K562 (cell line): ENCODE measurements around the gene GREB1. TPM values are rescaled to one million over a fixed set of nuclear protein-coding genes. Genes with fewer than 3 reads are reported as not detected.

Experiments used
- ATAC-seq: fragments of 200-7000 bp; cut with Tn5 transposase; 3 replicates; pipeline ENCODE4 v1.9.1; 2020; ENCODE audit warnings: moderate library complexity
- BruUV-seq: library from RNA; stranded (reverse); fragments of 400-500 nt; replicated peaks from 2 replicates; lab custom pipeline; 2021; lab: Mats Ljungman, UMichigan
- CTCF ChIA-PET: fragments of 300-600 bp; formaldehyde crosslinking; extraction: SDS; loops from one replicate; lab custom pipeline; 2021; ENCODE audit warnings: low intra/inter-chr PET ratio; lab: Yijun Ruan, JAX
- POLR2A ChIA-PET: fragments of 300-600, 350-650 bp; sonication (Branson Sonifier 250); formaldehyde crosslinking; extraction: SDS; loops from one replicate; lab custom pipeline; 2021; ENCODE audit warnings: antibody characterized with exemption, inconsistent platforms; lab: Yijun Ruan, JAX
- DNase-seq, 4 experiments: peaks; one replicate each; pipeline versions ENCODE4 v3.0.0 to v3.0.0-alpha.2; 2011 to 2018; ENCODE audit warnings: low spot score in 3 of 4, mixed read lengths in 3 of 4; ENCODE audit errors: extremely low read depth in 1 of 4
- FAIRE-seq: peaks from 2 replicates; lab custom pipeline; 2011; peaks lifted over from hg19 to GRCh38; lab: Jason Lieb, UNC
- H2AFZ ChIP-seq: 2 replicates; pipeline ENCODE4 v1.6.0; 2011; ENCODE audit warnings: low read depth, low read length, control low read depth, inconsistent platforms
- H3K27ac ChIP-seq: fragments of 200-600 bp; 3 replicates; pipeline ENCODE4 v1.8.0; 2011; ENCODE audit warnings: low read depth, mild to moderate bottlenecking, control low read depth, inconsistent platforms, low read length, moderate library complexity, mixed read lengths; ENCODE audit errors: extremely low read depth
- H3K27me3 ChIP-seq, 2 experiments: fragments of 300-600 bp in 1 of 2; 2 replicates in 1 of 2; 3 replicates in 1 of 2; pipeline versions ENCODE4 v1.6.0 to v1.8.0; 2011; ENCODE audit warnings: inconsistent platforms in 2 of 2, low read length in 2 of 2, mild to moderate bottlenecking in 1 of 2, mixed read lengths in 1 of 2, moderate library complexity in 1 of 2; ENCODE audit not compliant: control insufficient read depth in 2 of 2, insufficient read depth in 2 of 2
- H3K36me3 ChIP-seq: fragments of 300-600 bp; 3 replicates; pipeline ENCODE4 v1.8.0; 2011; ENCODE audit warnings: mild to moderate bottlenecking, low read length, inconsistent platforms; ENCODE audit not compliant: control insufficient read depth, insufficient read depth
- H3K4me1 ChIP-seq, 2 experiments: fragments of 200-600 bp in 1 of 2; replicated peaks in 1 of 2; 2 replicates in 1 of 2; 3 replicates in 1 of 2; pipeline versions ENCODE4 v1.5.1 to v1.8.0; 2011; ENCODE audit warnings: inconsistent platforms in 2 of 2, low read length in 2 of 2, mild to moderate bottlenecking in 1 of 2, mixed read lengths in 1 of 2, moderate library complexity in 1 of 2; ENCODE audit not compliant: control insufficient read depth in 2 of 2, insufficient read depth in 2 of 2
- H3K4me2 ChIP-seq: 2 replicates; pipeline ENCODE4 v1.6.1; 2011; ENCODE audit warnings: low read length, control low read depth, inconsistent platforms, mixed read lengths; ENCODE audit not compliant: insufficient read depth
- H3K4me3 ChIP-seq: fragments of 200-600 bp; sonication (generic), shearing (Covaris generic); 2 replicates; pipeline ENCODE4 v1.5.1; 2016; ENCODE audit warnings: control low read depth, inconsistent platforms
- H3K79me2 ChIP-seq: fragments of 200-600 bp; 3 replicates; pipeline ENCODE4 v1.8.0; 2011; ENCODE audit warnings: low read length, inconsistent platforms; ENCODE audit not compliant: control insufficient read depth, insufficient read depth
- H3K9ac ChIP-seq, 2 experiments: 2 replicates each; pipeline versions ENCODE4 v1.6.0 to v1.6.1; 2011; ENCODE audit warnings: low read depth in 2 of 2, low read length in 2 of 2, control low read depth in 1 of 2, inconsistent platforms in 1 of 2, mild to moderate bottlenecking in 1 of 2, mixed read lengths in 1 of 2; ENCODE audit not compliant: insufficient read depth in 1 of 2
- H3K9me1 ChIP-seq: one replicate; pipeline ENCODE4 v1.6.0; 2011; ENCODE audit warnings: inconsistent platforms, mild to moderate bottlenecking, low read length, moderate library complexity; ENCODE audit not compliant: control insufficient read depth, insufficient read depth
- H3K9me3 ChIP-seq: replicated peaks from 2 replicates; pipeline ENCODE4 v1.5.1; 2011; ENCODE audit warnings: low read depth, low read length, inconsistent platforms; ENCODE audit not compliant: control insufficient read depth, insufficient read depth
- H4K20me1 ChIP-seq: replicated peaks from 2 replicates; pipeline ENCODE4 v1.6.1; 2011; ENCODE audit warnings: low read length, inconsistent platforms, mixed read lengths; ENCODE audit not compliant: control insufficient read depth, insufficient read depth
- ADNP ChIP-seq: fragments of 200-800 bp; sonication (Bioruptor generic); IDR thresholded peaks from 2 replicates; pipeline ENCODE4 v1.6.1; 2016; ENCODE audit warnings: missing genetic modification characterization, missing compliant biosample characterization
- BCOR ChIP-seq: fragments of 450-650 bp; IDR thresholded peaks from 2 replicates; pipeline ENCODE4 v1.6.1; 2016
- BDP1 ChIP-seq: IDR thresholded peaks from 3 replicates; pipeline ENCODE4 v1.6.1; 2011; ENCODE audit not compliant: insufficient read length, insufficient read depth
- GTF3C2 ChIP-seq: IDR thresholded peaks from 3 replicates; pipeline ENCODE4 v1.6.1; 2011; ENCODE audit warnings: borderline replicate concordance, mild to moderate bottlenecking, moderate library complexity; ENCODE audit not compliant: insufficient read length; ENCODE audit errors: extremely low read depth
- NFIC ChIP-seq: fragments of 450-650 bp; IDR thresholded peaks from 2 replicates; pipeline ENCODE4 v1.6.1; 2017; ENCODE audit warnings: mild to moderate bottlenecking, inconsistent platforms
- POLR2H ChIP-seq: IDR thresholded peaks from 2 replicates; pipeline ENCODE4 v1.6.1; 2016; ENCODE audit warnings: missing genetic modification characterization, low read depth, mild to moderate bottlenecking, control low read depth, missing compliant biosample characterization, moderate library complexity
- POLR3A ChIP-seq: IDR thresholded peaks from 2 replicates; pipeline ENCODE4 v1.6.1; 2011; ENCODE audit warnings: borderline replicate concordance, mild to moderate bottlenecking, moderate library complexity; ENCODE audit not compliant: insufficient read length, insufficient read depth; ENCODE audit errors: extremely low read depth
- RBM25 ChIP-seq: fragments of 200-400 bp; formaldehyde crosslinking; IDR thresholded peaks from 2 replicates; pipeline ENCODE4 v1.6.1; 2018; ENCODE audit warnings: low read length, low read depth, moderate library complexity; ENCODE audit not compliant: severe bottlenecking
- SIX5 ChIP-seq, 2 experiments: IDR thresholded peaks; 2 replicates each; pipeline ENCODE4 v1.6.1; 2011; ENCODE audit warnings: low read length in 2 of 2, borderline replicate concordance in 1 of 2, low read depth in 1 of 2, mild to moderate bottlenecking in 1 of 2, moderate library complexity in 1 of 2; ENCODE audit not compliant: insufficient read depth in 1 of 2
- TBP ChIP-seq: optimal IDR thresholded peaks from 2 replicates; pipeline ENCODE3; 2011; ENCODE audit warnings: low read depth, low read length, improper control_type of control experiment
- ZNF175 ChIP-seq: fragments of 200-800 bp; sonication (Bioruptor generic); IDR thresholded peaks from 2 replicates; pipeline ENCODE4 v1.6.1; 2016; ENCODE audit warnings: low read depth, mild to moderate bottlenecking, missing genetic modification characterization, missing compliant biosample characterization
- ZNF76 ChIP-seq: fragments of 250-450 bp; sonication (Bioruptor Pico); IDR thresholded peaks from 2 replicates; pipeline ENCODE4 v1.4.0; 2020; ENCODE audit warnings: mild to moderate bottlenecking, moderate library complexity, borderline replicate concordance
- WGBS: fragments of 100-300 bp; shearing (Covaris generic); methylation state at CpG from one replicate; pipeline ENCODE4 v1.1.6; 2016; ENCODE audit warnings: low coverage, mixed read lengths; ENCODE audit not compliant: insufficient coverage; ENCODE audit errors: missing lambda C conversion rate; 5-methylcytosine and 5-hydroxymethylcytosine counted together
- in situ Hi-C: fragments of 300-500 bp; cut with MboI; formaldehyde crosslinking; loops from 4 replicates; pipeline ENCODE4 v1.15.0; 2018; ENCODE audit warnings: inconsistent platforms, mixed read lengths
- intact Hi-C: fragments of 100-400 bp; cut with micrococcal nuclease; formaldehyde crosslinking; loops from 2 replicates; pipeline ENCODE4 v1.14.2; 2022
- polyA plus RNA-seq, 8 experiments: library from polyadenylated mRNA; depleted of rRNA in 4 of 8; stranded (reverse) in 5 of 8; unstranded in 3 of 8; fragments of >200 nt; fragmentation: Nextera tagmentation in 2 of 8; fragmentation: Illumina TruSeq in 1 of 8; extraction: Ambion mirVana in 2 of 8; extraction: Trizol in 1 of 8; gene quantifications; 2 replicates each; pipeline versions ENCODE4 v1.2.1 to v1.2.3, GENCODE V29; 2011 to 2014; ENCODE audit warnings: inconsistent platforms in 1 of 8, missing spikeins in 1 of 8
- total RNA-seq, 7 experiments: library from RNA; depleted of rRNA in 6 of 7; stranded (reverse); fragments of >200 nt in 6 of 7; fragmentation: Illumina TruSeq in 2 of 7; extraction: Trizol in 2 of 7; gene quantifications; 2 replicates each; pipeline versions ENCODE4 v1.2.1 to v1.2.3, GENCODE V29; 2011 to 2021; ENCODE audit warnings: low replicate concordance in 1 of 7

GREB1 gene
- total and polyA plus RNA-seq, 9 of the 15 experiments (the other 6 are each of a cell fraction or from before 2014, with no cell fraction given): 0.04 to 0.86 (median 0.10) TPM; not detected in 1

- no peak overlapping the region for H2AFZ ChIP-seq
- H3K9me3 ChIP-seq: no peaks in the 10 kb centered on the region
- no peak; the same call in 2 of the 3 replicates for ATAC-seq
- in situ Hi-C loops: no loop called here
- under 1% methylated on average over 16 of the region's 16 CpGs for WGBS
- no peaks in the 10 kb centered on the region for H3K79me2 ChIP-seq
- BruUV-seq: no TSS peak
- no peak overlapping the region for H3K9ac ChIP-seq
- H3K36me3 ChIP-seq: no peaks in the 10 kb centered on the region
- FAIRE-seq: no peak
- peaks cover 40 to 60% of the 10 kb centered on the region in 2 experiments for H3K27me3 ChIP-seq
- POLR2A ChIA-PET: interaction anchor here (0.7 to 1.3 kb wide), 3 partner anchors 12 to 88 kb away, joined by 3 to 6 read pairs (median 3); no protein-coding TSS in a partner anchor
- no peak overlapping the region for H3K4me3 ChIP-seq
- peak in 1 of 4 experiments; percentile 25 for DNase-seq
- intact Hi-C loops: no loop called here
- no peaks in the 10 kb centered on the region; a peak in 1 of 5 replicates for H3K4me1 ChIP-seq
- 0 out of 2 replicates have a peak, but pooled peaks have one; percentile 46 for TF ChIP-seq ADNP (tag)
- TF ChIP-seq BDP1: peak; percentile 22
- peak; percentile 40; the same call in 1 of the 2 replicates for TF ChIP-seq BCOR
- TF ChIP-seq RBM25: peak; percentile 34
- TF ChIP-seq TBP: peak; percentile 97
- TF ChIP-seq GTF3C2: peak; percentile 37
- peak; percentile 76 for TF ChIP-seq POLR3A
- TF ChIP-seq POLR2H (tag): peak; percentile 92
- TF ChIP-seq NFIC: peak; percentile 24; the same call in 1 of the 2 replicates
- TF ChIP-seq ZNF76: no peak
- TF ChIP-seq ZNF175: no peak
- TF ChIP-seq SIX5 (IDR thresholded peaks at IDR 0.05; ENCODE audit: borderline replicate concordance in 1 of 2, insufficient read depth in 1 of 2, low read depth in 1 of 2, low read length in 2 of 2): no peak
- CTCF ChIA-PET: no interaction called here
- H4K20me1 ChIP-seq: 0 out of 2 replicates have a peak, but pooled peaks cover 3% of the 10 kb centered on the region
- no peak overlapping the region for H3K4me2 ChIP-seq
- no peaks in the 10 kb centered on the region for H3K9me1 ChIP-seq
- no peak overlapping the region for H3K27ac ChIP-seq
Measured at GRCh38 chr2:11551569-11552259, 17.9 kb downstream of the GREB1 start.
